H1 (cell line): ENCODE measurements around the gene C2CD2L. TPM values are rescaled to one million over a fixed set of nuclear protein-coding genes. Genes with fewer than 3 reads are reported as not detected.

Experiments used
- KDM1A ChIP-seq: fragments of 200-600, 300-600 bp; sonication (generic); IDR thresholded peaks from 2 replicates; pipeline ENCODE4 v1.7.1; 2016; ENCODE audit warnings: mild to moderate bottlenecking, low read length, borderline replicate concordance
- KDM4A ChIP-seq: IDR thresholded peaks from one replicate; pipeline ENCODE4 v1.7.1; 2012; ENCODE audit warnings: low read depth, mild to moderate bottlenecking, moderate library complexity, low read length, inconsistent platforms; ENCODE audit not compliant: severe bottlenecking
- SP1 ChIP-seq: IDR thresholded peaks from 2 replicates; pipeline ENCODE4 v1.6.1; 2011; ENCODE audit warnings: low read depth, low read length
- polyA plus RNA-seq, 7 experiments: library from polyadenylated mRNA; depleted of rRNA in 3 of 7; stranded (reverse) in 5 of 7; unstranded in 2 of 7; fragments of >200 nt in 5 of 7; fragments of 200-250 nt in 2 of 7; gene quantifications; 1 replicate in 5 of 7; 2 replicates in 1 of 7; 4 replicates in 1 of 7; pipeline versions ENCODE4 v1.2.1 to v1.2.3, GENCODE V29; 2011 to 2013; ENCODE audit warnings: missing spikeins in 2 of 7, mixed read lengths in 2 of 7
- total RNA-seq: library from RNA; stranded (reverse); fragmentation: NEBNext Ultra II Directional; extraction: Animal tissue kit (Norgen Biotek cat#: 25700); gene quantifications from 2 replicates; pipeline ENCODE4 v1.2.1, GENCODE V29; 2021
- TF ChIP-seq, protein P1 (sequence below): fragments of 300-600 bp; sonication (generic); IDR thresholded peaks from 2 replicates; pipeline ENCODE4 v1.7.1; 2012; ENCODE audit warnings: low read length, moderate library complexity, mild to moderate bottlenecking, inconsistent platforms; ENCODE audit not compliant: insufficient replicate concordance
- TF ChIP-seq, protein P2 (sequence below): IDR thresholded peaks from 2 replicates; pipeline ENCODE4 v1.6.1; 2012; ENCODE audit warnings: inconsistent platforms

Gene C2CD2L
- total and polyA plus RNA-seq, 2 of the 8 experiments (the other 6 are each of a cell fraction or from before 2014, with no cell fraction given), result 2.5 to 4.0 TPM

DNA sequence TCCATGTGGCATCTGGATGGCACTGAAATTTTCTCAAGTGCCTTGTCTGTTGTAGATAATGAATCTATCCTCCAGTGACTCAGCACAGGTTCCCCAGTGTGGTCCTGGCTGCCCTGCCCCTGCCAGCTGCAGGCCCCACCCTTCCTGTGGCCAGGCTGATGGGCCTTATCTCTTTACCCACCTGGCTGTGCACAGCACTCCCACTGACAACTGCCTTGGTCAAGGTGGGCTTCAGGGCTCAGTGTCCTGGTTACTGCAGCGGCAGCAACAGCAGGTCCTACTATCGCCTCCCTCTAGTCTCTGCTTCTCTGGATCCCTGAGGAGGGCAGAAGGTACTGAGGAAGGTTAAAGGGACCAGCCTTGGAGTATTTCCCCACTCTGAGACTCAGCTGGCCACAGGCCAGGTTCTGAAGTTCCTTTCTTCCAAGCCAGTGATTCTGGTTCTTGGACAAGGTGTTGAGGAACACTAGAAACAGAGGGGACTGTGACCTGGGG lies 19.4 kb upstream of the C2CD2L start (continued):
- TF ChIP-seq, protein P1, sequence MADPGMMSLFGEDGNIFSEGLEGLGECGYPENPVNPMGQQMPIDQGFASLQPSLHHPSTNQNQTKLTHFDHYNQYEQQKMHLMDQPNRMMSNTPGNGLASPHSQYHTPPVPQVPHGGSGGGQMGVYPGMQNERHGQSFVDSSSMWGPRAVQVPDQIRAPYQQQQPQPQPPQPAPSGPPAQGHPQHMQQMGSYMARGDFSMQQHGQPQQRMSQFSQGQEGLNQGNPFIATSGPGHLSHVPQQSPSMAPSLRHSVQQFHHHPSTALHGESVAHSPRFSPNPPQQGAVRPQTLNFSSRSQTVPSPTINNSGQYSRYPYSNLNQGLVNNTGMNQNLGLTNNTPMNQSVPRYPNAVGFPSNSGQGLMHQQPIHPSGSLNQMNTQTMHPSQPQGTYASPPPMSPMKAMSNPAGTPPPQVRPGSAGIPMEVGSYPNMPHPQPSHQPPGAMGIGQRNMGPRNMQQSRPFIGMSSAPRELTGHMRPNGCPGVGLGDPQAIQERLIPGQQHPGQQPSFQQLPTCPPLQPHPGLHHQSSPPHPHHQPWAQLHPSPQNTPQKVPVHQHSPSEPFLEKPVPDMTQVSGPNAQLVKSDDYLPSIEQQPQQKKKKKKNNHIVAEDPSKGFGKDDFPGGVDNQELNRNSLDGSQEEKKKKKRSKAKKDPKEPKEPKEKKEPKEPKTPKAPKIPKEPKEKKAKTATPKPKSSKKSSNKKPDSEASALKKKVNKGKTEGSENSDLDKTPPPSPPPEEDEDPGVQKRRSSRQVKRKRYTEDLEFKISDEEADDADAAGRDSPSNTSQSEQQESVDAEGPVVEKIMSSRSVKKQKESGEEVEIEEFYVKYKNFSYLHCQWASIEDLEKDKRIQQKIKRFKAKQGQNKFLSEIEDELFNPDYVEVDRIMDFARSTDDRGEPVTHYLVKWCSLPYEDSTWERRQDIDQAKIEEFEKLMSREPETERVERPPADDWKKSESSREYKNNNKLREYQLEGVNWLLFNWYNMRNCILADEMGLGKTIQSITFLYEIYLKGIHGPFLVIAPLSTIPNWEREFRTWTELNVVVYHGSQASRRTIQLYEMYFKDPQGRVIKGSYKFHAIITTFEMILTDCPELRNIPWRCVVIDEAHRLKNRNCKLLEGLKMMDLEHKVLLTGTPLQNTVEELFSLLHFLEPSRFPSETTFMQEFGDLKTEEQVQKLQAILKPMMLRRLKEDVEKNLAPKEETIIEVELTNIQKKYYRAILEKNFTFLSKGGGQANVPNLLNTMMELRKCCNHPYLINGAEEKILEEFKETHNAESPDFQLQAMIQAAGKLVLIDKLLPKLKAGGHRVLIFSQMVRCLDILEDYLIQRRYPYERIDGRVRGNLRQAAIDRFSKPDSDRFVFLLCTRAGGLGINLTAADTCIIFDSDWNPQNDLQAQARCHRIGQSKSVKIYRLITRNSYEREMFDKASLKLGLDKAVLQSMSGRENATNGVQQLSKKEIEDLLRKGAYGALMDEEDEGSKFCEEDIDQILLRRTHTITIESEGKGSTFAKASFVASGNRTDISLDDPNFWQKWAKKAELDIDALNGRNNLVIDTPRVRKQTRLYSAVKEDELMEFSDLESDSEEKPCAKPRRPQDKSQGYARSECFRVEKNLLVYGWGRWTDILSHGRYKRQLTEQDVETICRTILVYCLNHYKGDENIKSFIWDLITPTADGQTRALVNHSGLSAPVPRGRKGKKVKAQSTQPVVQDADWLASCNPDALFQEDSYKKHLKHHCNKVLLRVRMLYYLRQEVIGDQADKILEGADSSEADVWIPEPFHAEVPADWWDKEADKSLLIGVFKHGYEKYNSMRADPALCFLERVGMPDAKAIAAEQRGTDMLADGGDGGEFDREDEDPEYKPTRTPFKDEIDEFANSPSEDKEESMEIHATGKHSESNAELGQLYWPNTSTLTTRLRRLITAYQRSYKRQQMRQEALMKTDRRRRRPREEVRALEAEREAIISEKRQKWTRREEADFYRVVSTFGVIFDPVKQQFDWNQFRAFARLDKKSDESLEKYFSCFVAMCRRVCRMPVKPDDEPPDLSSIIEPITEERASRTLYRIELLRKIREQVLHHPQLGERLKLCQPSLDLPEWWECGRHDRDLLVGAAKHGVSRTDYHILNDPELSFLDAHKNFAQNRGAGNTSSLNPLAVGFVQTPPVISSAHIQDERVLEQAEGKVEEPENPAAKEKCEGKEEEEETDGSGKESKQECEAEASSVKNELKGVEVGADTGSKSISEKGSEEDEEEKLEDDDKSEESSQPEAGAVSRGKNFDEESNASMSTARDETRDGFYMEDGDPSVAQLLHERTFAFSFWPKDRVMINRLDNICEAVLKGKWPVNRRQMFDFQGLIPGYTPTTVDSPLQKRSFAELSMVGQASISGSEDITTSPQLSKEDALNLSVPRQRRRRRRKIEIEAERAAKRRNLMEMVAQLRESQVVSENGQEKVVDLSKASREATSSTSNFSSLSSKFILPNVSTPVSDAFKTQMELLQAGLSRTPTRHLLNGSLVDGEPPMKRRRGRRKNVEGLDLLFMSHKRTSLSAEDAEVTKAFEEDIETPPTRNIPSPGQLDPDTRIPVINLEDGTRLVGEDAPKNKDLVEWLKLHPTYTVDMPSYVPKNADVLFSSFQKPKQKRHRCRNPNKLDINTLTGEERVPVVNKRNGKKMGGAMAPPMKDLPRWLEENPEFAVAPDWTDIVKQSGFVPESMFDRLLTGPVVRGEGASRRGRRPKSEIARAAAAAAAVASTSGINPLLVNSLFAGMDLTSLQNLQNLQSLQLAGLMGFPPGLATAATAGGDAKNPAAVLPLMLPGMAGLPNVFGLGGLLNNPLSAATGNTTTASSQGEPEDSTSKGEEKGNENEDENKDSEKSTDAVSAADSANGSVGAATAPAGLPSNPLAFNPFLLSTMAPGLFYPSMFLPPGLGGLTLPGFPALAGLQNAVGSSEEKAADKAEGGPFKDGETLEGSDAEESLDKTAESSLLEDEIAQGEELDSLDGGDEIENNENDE, result no peak
- TF ChIP-seq KDM4A (no peak), SP1 (no peak), KDM1A (no peak)
- TF ChIP-seq, protein P2, sequence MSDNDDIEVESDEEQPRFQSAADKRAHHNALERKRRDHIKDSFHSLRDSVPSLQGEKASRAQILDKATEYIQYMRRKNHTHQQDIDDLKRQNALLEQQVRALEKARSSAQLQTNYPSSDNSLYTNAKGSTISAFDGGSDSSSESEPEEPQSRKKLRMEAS, result no peak
